PC-3 (cell line): ENCODE data around the gene ADD3. TPM values are rescaled to one million over a fixed set of nuclear protein-coding genes. Genes with fewer than 3 reads are reported as not detected.

ENCODE experiments used
- ATAC-seq: fragments of 200-7000 bp; cut with Tn5 transposase; 2 replicates; pipeline ENCODE4 v1.9.1; 2020; ENCODE audit warnings: mild to moderate bottlenecking, moderate library complexity
- BruUV-seq: library from RNA; stranded (reverse); fragments of 400-500 nt; replicated peaks from 2 replicates; lab custom pipeline; 2021; lab: Mats Ljungman, UMichigan
- CTCF ChIA-PET: fragments of 300-600 bp; sonication (Branson Sonifier 250); formaldehyde crosslinking; loops from one replicate; lab custom pipeline; 2022; ENCODE audit warnings: antibody characterized with exemption; lab: Charles Lee
- POLR2A ChIA-PET: fragments of 300-600 bp; sonication (Branson Sonifier 250); formaldehyde crosslinking; loops from one replicate; lab custom pipeline; 2022; ENCODE audit warnings: antibody characterized with exemption; ENCODE audit not compliant: unreplicated experiment; lab: Charles Lee
- DNase-seq: peaks from one replicate; pipeline ENCODE4 v3.0.0-alpha.2; 2015
- H2AFZ ChIP-seq: fragments of 300-600 bp; sonication (generic); 2 replicates; pipeline ENCODE4 v1.6.0; 2016; ENCODE audit warnings: antibody characterized with exemption, low read length
- H3F3A ChIP-seq: fragments of 300-600 bp; sonication (generic); one replicate; pipeline ENCODE4 v1.6.0; 2017; ENCODE audit warnings: antibody characterized with exemption, low read length, control low read depth, mild to moderate bottlenecking; ENCODE audit not compliant: unreplicated experiment
- H3K27ac ChIP-seq: fragments of 300-600 bp; sonication (generic); 2 replicates; pipeline ENCODE4 v1.5.1; 2016; ENCODE audit warnings: mild to moderate bottlenecking, low read length
- H3K27me3 ChIP-seq: fragments of 300-600 bp; sonication (generic); 2 replicates; pipeline ENCODE4 v1.6.1; 2016; ENCODE audit warnings: low read length, mixed read lengths
- H3K36me3 ChIP-seq: fragments of 300-600 bp; sonication (generic); 2 replicates; pipeline ENCODE4 v1.6.1; 2016; ENCODE audit warnings: low read depth, mixed run types, low read length, mixed read lengths
- H3K4me1 ChIP-seq: fragments of 300-600 bp; sonication (generic); 2 replicates; pipeline ENCODE4 v1.5.1; 2016; ENCODE audit warnings: low read length; ENCODE audit not compliant: insufficient read depth
- H3K4me2 ChIP-seq: fragments of 300-600 bp; sonication (generic); 2 replicates; pipeline ENCODE4 v1.6.0; 2016; ENCODE audit warnings: low read length
- H3K4me3 ChIP-seq: fragments of 300-600 bp; sonication (generic); 2 replicates; pipeline ENCODE4 v1.5.1; 2016; ENCODE audit warnings: mild to moderate bottlenecking, low read length, mixed read lengths
- H3K79me2 ChIP-seq: fragments of 300-600 bp; sonication (generic); 2 replicates; pipeline ENCODE4 v1.6.1; 2017; ENCODE audit warnings: low read length, mixed read lengths
- H3K9ac ChIP-seq: fragments of 300-600 bp; sonication (generic); 2 replicates; pipeline ENCODE4 v1.6.0; 2016; ENCODE audit warnings: mild to moderate bottlenecking, low read length
- H3K9me2 ChIP-seq: fragments of 300-600 bp; sonication (generic); replicated peaks from 2 replicates; pipeline ENCODE4 v1.6.1; 2016; ENCODE audit warnings: mixed run types, low read length, mixed read lengths
- H3K9me3 ChIP-seq: fragments of 300-600 bp; sonication (generic); 2 replicates; pipeline ENCODE4 v1.6.1; 2016; ENCODE audit warnings: low read length, mixed read lengths
- H4K20me1 ChIP-seq: fragments of 300-600 bp; sonication (generic); 2 replicates; pipeline ENCODE4 v1.6.1; 2016; ENCODE audit warnings: low read length, mixed read lengths
- CTCF ChIP-seq: fragments of 300-600 bp; sonication (generic); conservative IDR thresholded peaks from 2 replicates; pipeline ENCODE4 v1.5.1; 2017; ENCODE audit warnings: antibody characterized with exemption, low read depth, mild to moderate bottlenecking, low read length
- EZH2 ChIP-seq: fragments of 300-600 bp; sonication (generic); IDR thresholded peaks from one replicate; pipeline ENCODE4 v1.6.1; 2017; ENCODE audit warnings: antibody characterized with exemption, mild to moderate bottlenecking, low read length; ENCODE audit not compliant: unreplicated experiment
- EZH2phosphoT487 ChIP-seq: fragments of 300-600 bp; sonication (generic); IDR thresholded peaks from 2 replicates; pipeline ENCODE4 v1.6.1; 2018; ENCODE audit warnings: mild to moderate bottlenecking, antibody characterized with exemption, low read length, borderline replicate concordance
- intact Hi-C: fragments of 100-400 bp; cut with micrococcal nuclease; formaldehyde crosslinking; loops from 2 replicates; pipeline ENCODE4 v1.9.0; 2023
- total RNA-seq: library from RNA; depleted of rRNA; stranded (reverse); fragments of >200 nt; gene quantifications from 2 replicates; pipeline ENCODE4 v1.2.3, GENCODE V29; 2014

ADD3 gene
- total RNA-seq, 1 experiment from 2014 or later, result 25.7 TPM

- ChIA-PET CTCF (no interaction called here), POLR2A (no interaction called here)
- H3K9ac ChIP-seq, result no peak overlapping the region
- H3K79me2 ChIP-seq, result no peaks in the 10 kb centered on the region
- no peaks in the 10 kb centered on the region for H3K36me3 ChIP-seq
- TF ChIP-seq EZH2 (no peak), CTCF (peak; percentile 85)
- H3K27me3 ChIP-seq, result no peaks in the 10 kb centered on the region
- DNase-seq (peak; percentile 72), ATAC-seq (peak; percentile 55)
- no peaks in the 10 kb centered on the region for H3K4me1 ChIP-seq
- H3K9me3 ChIP-seq, result no peaks in the 10 kb centered on the region
- H3K9me2 ChIP-seq, result no peaks in the 10 kb centered on the region
- no peak overlapping the region for H3K27ac ChIP-seq
- H4K20me1 ChIP-seq, result no peaks in the 10 kb centered on the region
- H3K4me2 ChIP-seq, result no peak overlapping the region
- intact Hi-C loops, result loop anchor here (1.0 kb wide), 2 partner anchors 142 to 253 kb away; no protein-coding TSS in a partner anchor
- no peaks in the 10 kb centered on the region for H3F3A ChIP-seq
- no TSS peak for BruUV-seq
- peak overlapping the region; percentile 51; the same call in 1 of the 2 replicates for H2AFZ ChIP-seq
- H3K4me3 ChIP-seq, result no peak overlapping the region
Observed at GRCh38 chr10:110137142-110137545, 129.4 kb downstream of the ADD3 start.

- CTCF ChIA-PET, result interaction anchor here (1.0 to 1.2 kb wide), 3 partner anchors 70 to 254 kb away, joined by 3 to 6 read pairs (median 6); no protein-coding TSS in a partner anchor
- no peaks in the 10 kb centered on the region for H3K27me3 ChIP-seq
- H3K4me1 ChIP-seq, result no peaks in the 10 kb centered on the region
- DNase-seq (peak; percentile 68), ATAC-seq (peak; percentile 37)
- H3K9ac ChIP-seq, result no peak overlapping the region
- H3K4me3 ChIP-seq, result no peak overlapping the region
- H3F3A ChIP-seq, result no peaks in the 10 kb centered on the region
- H3K9me3 ChIP-seq, result no peaks in the 10 kb centered on the region
- H3K9me2 ChIP-seq, result no peaks in the 10 kb centered on the region
- H3K4me2 ChIP-seq, result no peak overlapping the region
- TF ChIP-seq EZH2phosphoT487, result no peak
- TF ChIP-seq CTCF, result peak; percentile 74
- BruUV-seq, result no TSS peak
- no peaks in the 10 kb centered on the region for H3K79me2 ChIP-seq
- H4K20me1 ChIP-seq, result no peaks in the 10 kb centered on the region
- intact Hi-C loops, result loop anchor here (1.0 kb wide), 2 partner anchors 71 to 87 kb away; no protein-coding TSS in a partner anchor
- no peak overlapping the region for H2AFZ ChIP-seq
- H3K36me3 ChIP-seq, result no peaks in the 10 kb centered on the region
- H3K27ac ChIP-seq, result no peak overlapping the region
- POLR2A ChIA-PET, result no interaction called here
Observed at GRCh38 chr10:110138197-110138812, 130.5 kb downstream of the ADD3 start.

- POLR2A ChIA-PET, result no interaction called here
- no peaks in the 10 kb centered on the region for H3K9me2 ChIP-seq
- no peak for ATAC-seq
- H2AFZ ChIP-seq, result no peak overlapping the region
- no peaks in the 10 kb centered on the region for H4K20me1 ChIP-seq
- TF ChIP-seq EZH2, result no peak
- no peak for TF ChIP-seq CTCF
- TF ChIP-seq EZH2phosphoT487, result no peak
- no peaks in the 10 kb centered on the region for H3F3A ChIP-seq
- intact Hi-C loops, result no loop called here
- no peaks in the 10 kb centered on the region for H3K9me3 ChIP-seq
- no peak overlapping the region for H3K9ac ChIP-seq
- no peaks in the 10 kb centered on the region for H3K79me2 ChIP-seq
- H3K36me3 ChIP-seq, result no peaks in the 10 kb centered on the region
- CTCF ChIA-PET, result interaction anchor here (0.6 to 0.8 kb wide), 2 partner anchors 82 to 83 kb away, joined by 3 to 5 read pairs; no protein-coding TSS in a partner anchor
- no peak overlapping the region for H3K4me3 ChIP-seq
- H3K4me2 ChIP-seq, result no peak overlapping the region
- no peak overlapping the region for H3K27ac ChIP-seq
- no TSS peak for BruUV-seq
- no peaks in the 10 kb centered on the region for H3K4me1 ChIP-seq
- no peaks in the 10 kb centered on the region for H3K27me3 ChIP-seq
- peak; percentile 9 for DNase-seq
Observed at GRCh38 chr10:110141185-110141584, 133.4 kb downstream of the ADD3 start.
